Measurements from ENCODE around the gene ZNF576. TPM values are rescaled to one million over a fixed set of nuclear protein-coding genes. Genes with fewer than 3 reads are reported as not detected.

Gene ZNF576
- total and polyA plus RNA-seq, 4 donors = 6.9 to 14.9 (median 10.9) TPM

GRCh38 chr19:43623889-43624670 lies 27.7 kb downstream of the ZNF576 start:
- Histone ChIP-seq H3K36me3 (ENCODE audit: control insufficient read depth in 4 of 4, insufficient read depth in 3 of 4, low read depth in 1 of 4, low read length in 3 of 4) (no peaks in the 10 kb centered on the region), H3K9me3 (ENCODE audit: control insufficient read depth in 4 of 4, low read length in 3 of 4) (no peaks in the 10 kb centered on the region), H3K9ac (ENCODE audit: low read depth in 1 of 2, low read length in 2 of 2) (no peak overlapping the region), H3K4me1 (ENCODE audit: control insufficient read depth in 4 of 4, insufficient read depth in 4 of 4, low read length in 3 of 4) (peaks cover 0 to 9% (median 7%) of the 10 kb centered on the region in 4 donors), H3K27me3 (ENCODE audit: control insufficient read depth in 4 of 4, insufficient read depth in 4 of 4, low read length in 3 of 4) (no peaks in the 10 kb centered on the region), H3K4me3 (ENCODE audit: low read depth in 1 of 3, low read length in 3 of 3) (no peak overlapping the region), H3K27ac (ENCODE audit: low read depth in 1 of 2, low read length in 2 of 2) (no peak overlapping the region)
- TF ChIP-seq FOXA1 (IDR thresholded peaks at IDR 0.05) (no peak), EGR1 (IDR thresholded peaks at IDR 0.05; ENCODE audit: low read depth in 2 of 2) (no peak), ATF3 (IDR thresholded peaks at IDR 0.05) (no peak), TAF1 (conservative IDR thresholded peaks at IDR 0.05) (no peak), MAX (IDR thresholded peaks at IDR 0.05) (no peak), JUND (IDR thresholded peaks at IDR 0.05) (no peak), GABPA (IDR thresholded peaks at IDR 0.05 in 1 of 2, conservative IDR thresholded peaks at IDR 0.05 in 1 of 2) (no peak), SP1 (IDR thresholded peaks at IDR 0.05) (no peak), FOXA2 (IDR thresholded peaks at IDR 0.05) (no peak), RAD21 (IDR thresholded peaks at IDR 0.05) (no peak), RXRA (IDR thresholded peaks at IDR 0.05) (no peak), HNF4G (IDR thresholded peaks at IDR 0.05) (no peak)
- DNase-seq (ENCODE audit: low spot score) = no peak
- 88% methylated on average over 35 of the region's 35 CpGs for WGBS

GRCh38 chr19:43624933-43625332 lies 28.5 kb downstream of the ZNF576 start:
- no peaks in the 10 kb centered on the region for H3K9me3 ChIP-seq (ENCODE audit: control insufficient read depth in 4 of 4, low read length in 3 of 4)
- DNase-seq (ENCODE audit: low spot score) = peak; percentile 91
- TF ChIP-seq HNF4G (IDR thresholded peaks at IDR 0.05) (no peak), FOXA2 (IDR thresholded peaks at IDR 0.05) (no peak), RXRA (IDR thresholded peaks at IDR 0.05) (no peak), RAD21 (IDR thresholded peaks at IDR 0.05) (peak in 1 of 2 donors; percentile 19), YY1 (IDR thresholded peaks at IDR 0.05) (no peak)
- H3K9ac ChIP-seq (ENCODE audit: low read depth in 1 of 2, low read length in 2 of 2) = no peak overlapping the region
- H3K27ac ChIP-seq (ENCODE audit: low read depth in 1 of 2, low read length in 2 of 2) = no peak overlapping the region
- no peaks in the 10 kb centered on the region for H3K27me3 ChIP-seq (ENCODE audit: control insufficient read depth in 4 of 4, insufficient read depth in 4 of 4, low read length in 3 of 4)
- 31% methylated on average over 30 of the region's 30 CpGs for WGBS
- no peaks in the 10 kb centered on the region for H3K36me3 ChIP-seq (ENCODE audit: control insufficient read depth in 4 of 4, insufficient read depth in 3 of 4, low read depth in 1 of 4, low read length in 3 of 4)
- peaks cover 0 to 6% (median 5%) of the 10 kb centered on the region in 4 donors for H3K4me1 ChIP-seq (ENCODE audit: control insufficient read depth in 4 of 4, insufficient read depth in 4 of 4, low read length in 3 of 4)
- no peak overlapping the region for H3K4me3 ChIP-seq (ENCODE audit: low read depth in 1 of 3, low read length in 3 of 3)

GRCh38 chr19:43625918-43626579 lies 29.7 kb downstream of the ZNF576 start:
- Histone ChIP-seq H3K9ac (ENCODE audit: low read depth in 1 of 2, low read length in 2 of 2) (no peak overlapping the region), H3K9me3 (ENCODE audit: control insufficient read depth in 4 of 4, low read length in 3 of 4) (no peaks in the 10 kb centered on the region), H3K4me1 (ENCODE audit: control insufficient read depth in 4 of 4, insufficient read depth in 4 of 4, low read length in 3 of 4) (no peaks in the 10 kb centered on the region), H3K27ac (ENCODE audit: low read depth in 1 of 2, low read length in 2 of 2) (no peak overlapping the region), H3K36me3 (ENCODE audit: control insufficient read depth in 4 of 4, insufficient read depth in 3 of 4, low read depth in 1 of 4, low read length in 3 of 4) (no peaks in the 10 kb centered on the region), H3K4me3 (ENCODE audit: low read depth in 1 of 3, low read length in 3 of 3) (no peak overlapping the region), H3K27me3 (ENCODE audit: control insufficient read depth in 4 of 4, insufficient read depth in 4 of 4, low read length in 3 of 4) (no peaks in the 10 kb centered on the region)
- peak; percentile 62 for DNase-seq (ENCODE audit: low spot score)
- WGBS = 81% methylated on average over 32 of the region's 32 CpGs
- TF ChIP-seq SP1 (IDR thresholded peaks at IDR 0.05) (no peak), HNF4A (conservative IDR thresholded peaks at IDR 0.05) (no peak), GABPA (IDR thresholded peaks at IDR 0.05 in 1 of 2, conservative IDR thresholded peaks at IDR 0.05 in 1 of 2) (no peak), CTCF (IDR thresholded peaks at IDR 0.05; ENCODE audit: low read depth, low read length, missing input control) (no peak), ATF3 (IDR thresholded peaks at IDR 0.05) (no peak), RXRA (IDR thresholded peaks at IDR 0.05) (no peak), TAF1 (conservative IDR thresholded peaks at IDR 0.05) (no peak), HNF4G (IDR thresholded peaks at IDR 0.05) (no peak), MAX (IDR thresholded peaks at IDR 0.05) (no peak), JUND (IDR thresholded peaks at IDR 0.05) (no peak), ZBTB33 (IDR thresholded peaks at IDR 0.05) (no peak), NR2F2 (IDR thresholded peaks at IDR 0.05) (no peak)
